B cell (primary cell): ENCODE measurements around the gene TRAPPC14.

Experiments
- EZH2 ChIP-seq: IDR thresholded peaks from 2 replicates; pipeline ENCODE4 v1.6.1; 2012; ENCODE audit warnings: borderline replicate concordance, low read depth, mild to moderate bottlenecking, moderate library complexity, low read length; ENCODE audit not compliant: insufficient read depth, poor library complexity, severe bottlenecking
- TF ChIP-seq, protein P1 (sequence below): fragments of 200-600 bp; IDR thresholded peaks from one replicate; pipeline ENCODE4 v1.8.0; 2022; ENCODE audit warnings: antibody characterized with exemption, mild to moderate bottlenecking

DNA sequence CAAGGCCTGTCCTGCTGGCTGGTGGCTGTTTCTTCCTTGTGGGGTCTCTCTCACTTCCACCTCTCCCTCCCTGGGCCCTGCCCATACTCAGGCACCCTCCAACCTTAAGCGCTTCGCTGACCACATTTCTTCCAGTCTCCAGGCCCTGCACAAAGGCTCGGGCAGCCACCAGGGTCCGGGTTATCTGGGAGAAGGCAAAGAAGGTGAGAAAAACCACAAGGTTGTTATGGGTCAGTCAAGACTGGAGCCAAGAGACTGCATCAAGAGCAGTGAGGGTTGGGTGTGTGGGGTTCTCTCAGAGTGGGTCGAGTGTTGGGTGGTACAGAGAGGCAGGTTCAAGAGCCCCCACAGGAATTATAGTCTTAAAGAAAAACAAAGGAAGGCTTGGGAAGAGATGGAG is 16.1 kb upstream of the TRAPPC14 start:
- TF ChIP-seq, protein P1, sequence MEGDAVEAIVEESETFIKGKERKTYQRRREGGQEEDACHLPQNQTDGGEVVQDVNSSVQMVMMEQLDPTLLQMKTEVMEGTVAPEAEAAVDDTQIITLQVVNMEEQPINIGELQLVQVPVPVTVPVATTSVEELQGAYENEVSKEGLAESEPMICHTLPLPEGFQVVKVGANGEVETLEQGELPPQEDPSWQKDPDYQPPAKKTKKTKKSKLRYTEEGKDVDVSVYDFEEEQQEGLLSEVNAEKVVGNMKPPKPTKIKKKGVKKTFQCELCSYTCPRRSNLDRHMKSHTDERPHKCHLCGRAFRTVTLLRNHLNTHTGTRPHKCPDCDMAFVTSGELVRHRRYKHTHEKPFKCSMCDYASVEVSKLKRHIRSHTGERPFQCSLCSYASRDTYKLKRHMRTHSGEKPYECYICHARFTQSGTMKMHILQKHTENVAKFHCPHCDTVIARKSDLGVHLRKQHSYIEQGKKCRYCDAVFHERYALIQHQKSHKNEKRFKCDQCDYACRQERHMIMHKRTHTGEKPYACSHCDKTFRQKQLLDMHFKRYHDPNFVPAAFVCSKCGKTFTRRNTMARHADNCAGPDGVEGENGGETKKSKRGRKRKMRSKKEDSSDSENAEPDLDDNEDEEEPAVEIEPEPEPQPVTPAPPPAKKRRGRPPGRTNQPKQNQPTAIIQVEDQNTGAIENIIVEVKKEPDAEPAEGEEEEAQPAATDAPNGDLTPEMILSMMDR = no peak
- no peak for TF ChIP-seq EZH2
